GM20000 (cell line): ENCODE data around the gene CA6.
A peak's percentile ranks its signal among the peaks of the same experiment; 100 is the strongest.
"Not testable (repeated sequence)": the region's sequence is repeated elsewhere in the genome, so short reads cannot be mapped to it uniquely, and the experiment has no call there.

Experiments
- DNase-seq: peaks from one replicate; pipeline ENCODE4 v3.0.0; 2012; ENCODE audit warnings: low spot score
- TF ChIP-seq, protein P1 (sequence below): IDR thresholded peaks from 2 replicates; pipeline ENCODE4 v1.5.1; 2012; ENCODE audit warnings: mild to moderate bottlenecking, control low read depth; ENCODE audit errors: extremely low read depth, missing control alignments

The CA6 gene

DNA sequence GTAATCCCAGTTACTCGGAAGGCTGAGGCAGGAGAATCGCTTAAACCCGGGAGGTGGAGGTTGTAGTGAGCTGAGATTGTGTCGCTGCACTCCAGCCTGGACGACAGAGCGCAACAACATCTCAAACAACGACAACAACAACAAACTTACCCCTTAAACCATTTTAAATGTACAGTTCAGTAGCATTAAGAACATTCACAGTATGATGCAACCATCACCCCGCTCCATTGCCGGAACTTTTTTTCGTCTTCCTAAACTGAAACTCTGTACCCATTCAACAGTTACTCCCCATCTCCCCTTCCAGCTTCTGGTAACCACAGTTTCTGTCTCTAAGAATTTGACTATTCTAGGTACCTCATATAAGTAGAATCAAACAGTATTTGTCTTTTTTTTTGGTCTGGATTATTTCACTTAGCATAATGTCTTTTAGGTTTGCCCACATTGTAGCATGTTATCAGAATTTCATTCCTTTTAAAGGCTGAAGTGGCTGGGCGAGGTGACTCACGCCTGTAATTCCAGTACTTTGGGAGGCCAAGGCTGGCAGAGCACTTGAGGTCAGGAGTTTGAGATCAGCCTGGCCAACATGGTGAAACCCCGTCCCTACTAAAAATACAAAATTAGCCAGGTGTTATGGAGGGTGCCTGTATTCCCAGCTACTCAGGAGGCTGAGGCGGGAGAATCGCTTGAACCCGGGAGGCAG is 19.6 kb downstream of the CA6 start:
- DNase-seq: no peak
- TF ChIP-seq, protein P1, sequence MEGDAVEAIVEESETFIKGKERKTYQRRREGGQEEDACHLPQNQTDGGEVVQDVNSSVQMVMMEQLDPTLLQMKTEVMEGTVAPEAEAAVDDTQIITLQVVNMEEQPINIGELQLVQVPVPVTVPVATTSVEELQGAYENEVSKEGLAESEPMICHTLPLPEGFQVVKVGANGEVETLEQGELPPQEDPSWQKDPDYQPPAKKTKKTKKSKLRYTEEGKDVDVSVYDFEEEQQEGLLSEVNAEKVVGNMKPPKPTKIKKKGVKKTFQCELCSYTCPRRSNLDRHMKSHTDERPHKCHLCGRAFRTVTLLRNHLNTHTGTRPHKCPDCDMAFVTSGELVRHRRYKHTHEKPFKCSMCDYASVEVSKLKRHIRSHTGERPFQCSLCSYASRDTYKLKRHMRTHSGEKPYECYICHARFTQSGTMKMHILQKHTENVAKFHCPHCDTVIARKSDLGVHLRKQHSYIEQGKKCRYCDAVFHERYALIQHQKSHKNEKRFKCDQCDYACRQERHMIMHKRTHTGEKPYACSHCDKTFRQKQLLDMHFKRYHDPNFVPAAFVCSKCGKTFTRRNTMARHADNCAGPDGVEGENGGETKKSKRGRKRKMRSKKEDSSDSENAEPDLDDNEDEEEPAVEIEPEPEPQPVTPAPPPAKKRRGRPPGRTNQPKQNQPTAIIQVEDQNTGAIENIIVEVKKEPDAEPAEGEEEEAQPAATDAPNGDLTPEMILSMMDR: no peak

DNA sequence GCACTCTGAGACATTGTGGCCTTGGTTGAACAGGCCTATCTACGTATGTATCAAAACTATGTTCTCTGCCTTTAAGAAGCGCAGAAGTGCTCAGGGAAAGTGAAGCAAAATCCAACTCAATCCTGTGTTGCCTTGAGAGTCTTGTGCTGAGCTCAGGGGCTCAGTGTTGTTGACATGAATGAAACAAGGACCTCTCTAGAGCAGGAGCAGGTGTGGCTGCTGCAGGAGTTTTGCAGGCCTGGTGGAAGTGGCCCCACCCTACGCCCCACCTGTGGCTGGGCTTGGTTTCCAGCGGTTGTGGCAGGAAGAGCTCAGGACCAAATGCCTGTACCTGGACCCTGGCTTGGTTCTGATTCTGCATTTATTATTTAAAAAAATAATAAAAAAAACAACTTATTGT is 20.9 kb downstream of the CA6 start:
- no peak for DNase-seq
- TF ChIP-seq, protein P1: no peak

DNA sequence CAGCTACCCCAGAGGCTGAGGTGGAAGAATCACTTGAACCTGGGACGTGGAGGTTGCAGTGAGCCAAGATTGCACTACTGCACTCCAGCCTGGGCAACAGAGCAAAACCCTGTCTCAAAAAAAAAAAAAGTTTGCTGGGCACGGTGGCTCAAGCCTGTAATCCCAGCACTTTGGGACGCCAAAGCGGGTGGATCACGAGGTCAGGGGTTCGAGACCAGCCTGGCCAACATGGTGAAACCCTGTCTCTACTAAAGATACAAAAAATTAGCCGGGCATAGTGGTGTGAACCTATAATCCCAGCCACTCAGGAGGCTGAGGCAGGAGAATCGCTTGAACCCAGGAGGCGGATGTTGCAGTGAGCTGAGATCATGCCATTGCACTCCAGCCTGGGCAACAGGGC is 23.2 kb downstream of the CA6 start:
- not testable (repeated sequence) for DNase-seq

DNA sequence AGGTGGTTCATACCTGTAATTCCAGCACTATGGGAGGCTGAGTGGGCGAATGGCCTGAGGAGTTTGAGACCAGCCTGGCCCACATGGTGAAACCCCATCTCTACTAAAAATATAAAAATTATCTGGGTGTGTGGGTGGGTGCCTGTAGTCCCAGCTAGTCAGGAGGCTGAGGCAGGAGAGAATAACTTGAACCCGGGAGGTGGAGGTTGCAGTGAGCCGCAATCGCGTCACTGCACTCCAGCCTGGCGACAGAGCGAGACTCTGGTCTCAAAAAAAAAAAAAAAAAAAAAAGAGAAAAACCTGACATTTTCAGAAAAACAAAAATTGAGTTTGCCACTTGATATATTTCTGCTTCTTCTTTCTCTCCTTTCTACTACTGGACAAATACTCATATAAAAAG is 24.3 kb downstream of the CA6 start:
- TF ChIP-seq, protein P1: no peak
- DNase-seq: no peak

DNA sequence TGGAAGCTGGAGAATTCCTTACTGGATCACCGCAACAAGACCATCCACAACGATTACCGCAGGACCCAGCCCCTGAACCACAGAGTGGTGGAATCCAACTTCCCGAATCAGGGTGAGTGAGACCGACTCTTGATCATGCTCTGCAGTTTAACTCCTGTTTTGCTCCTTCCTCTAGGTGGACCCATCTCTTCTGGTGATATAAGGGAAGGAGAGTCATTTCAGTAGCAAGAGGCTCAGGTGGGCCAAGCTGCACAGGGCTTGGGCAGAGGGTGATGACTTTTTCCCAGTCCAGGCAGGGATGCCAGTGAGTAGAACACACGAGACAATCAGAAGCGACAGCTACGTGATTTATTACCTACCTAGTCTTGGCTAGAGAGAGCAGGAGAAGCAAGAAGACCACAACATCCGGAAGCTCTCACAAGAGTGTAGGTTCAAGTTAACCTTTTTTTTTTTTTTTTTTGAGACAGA is 25.2 kb downstream of the CA6 start:
- DNase-seq: peak; percentile 61
- TF ChIP-seq, protein P1: no peak

DNA sequence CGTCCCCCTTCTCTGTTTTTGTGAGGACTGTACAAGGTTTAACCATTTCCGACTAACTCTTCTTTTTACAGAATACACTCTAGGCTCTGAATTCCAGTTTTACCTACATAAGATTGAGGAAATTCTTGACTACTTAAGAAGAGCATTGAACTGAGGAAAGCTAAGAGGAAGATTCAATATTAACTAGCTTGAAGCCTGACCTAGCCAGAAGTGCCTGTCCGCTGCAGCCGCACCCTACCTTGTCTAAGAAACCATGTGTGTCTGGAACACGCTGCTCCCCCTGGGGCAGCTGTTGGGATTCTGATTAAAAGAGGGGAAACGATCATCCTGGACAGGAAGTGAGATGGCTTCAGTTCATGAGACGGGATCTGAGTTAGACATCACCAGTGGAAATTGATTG is 28.9 kb downstream of the CA6 start:
- TF ChIP-seq, protein P1: no peak
- DNase-seq: no peak

DNA sequence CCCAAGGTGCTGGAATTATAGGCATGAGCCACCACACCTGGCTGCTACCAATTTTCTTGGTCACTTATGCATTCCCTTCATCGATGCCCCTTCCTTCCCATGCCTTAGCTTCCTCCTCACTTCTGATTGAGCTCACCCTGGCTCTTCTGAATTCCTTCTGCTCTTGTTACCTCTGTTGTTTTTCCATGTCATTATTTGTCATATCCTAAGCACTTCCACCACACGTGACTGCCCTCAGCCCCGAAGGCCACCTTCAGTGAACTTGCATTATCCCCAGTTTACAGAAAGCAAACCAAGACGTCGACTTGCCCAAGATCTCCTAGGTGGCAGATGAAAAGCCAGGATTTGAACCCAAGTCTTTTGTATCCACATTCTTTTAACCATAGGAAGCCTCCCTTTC is 30.7 kb downstream of the CA6 start:
- TF ChIP-seq, protein P1: no peak
- DNase-seq: no peak

DNA sequence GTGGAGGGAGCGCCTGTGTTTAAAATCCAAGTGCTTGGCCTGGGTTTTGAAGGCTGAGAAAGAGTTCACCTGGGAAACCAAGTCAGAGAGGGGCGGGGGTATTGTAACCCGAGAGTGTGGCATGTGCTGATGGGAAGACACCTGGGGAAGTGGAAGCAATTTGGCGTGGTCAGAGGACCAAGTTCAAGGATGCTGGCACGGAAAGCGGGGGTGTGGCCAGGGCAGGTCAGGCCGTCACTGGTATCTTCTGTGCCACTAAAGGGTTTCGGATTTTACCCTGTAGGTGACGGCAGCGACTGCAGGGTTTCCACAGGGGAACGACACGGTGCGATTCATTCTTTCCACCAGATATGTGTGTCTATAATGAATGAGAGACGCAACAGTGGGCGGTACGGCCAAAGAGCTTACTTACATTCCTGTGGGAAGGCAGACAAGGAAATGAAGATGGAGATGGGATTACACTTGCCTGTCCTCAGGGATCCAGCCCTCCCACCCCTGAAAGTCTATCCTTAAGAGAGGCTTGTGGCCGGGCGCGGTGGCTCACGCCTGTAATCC is 31.3 kb downstream of the CA6 start:
- no peak for DNase-seq
- TF ChIP-seq, protein P1: no peak
